K562 (cell line): ENCODE data around the gene FSCN2. TPM values are rescaled to one million over a fixed set of nuclear protein-coding genes. Genes with fewer than 3 reads are reported as not detected.

ENCODE experiments used
- BCOR ChIP-seq: fragments of 450-650 bp; IDR thresholded peaks from 2 replicates; pipeline ENCODE4 v1.6.1; 2016
- CGGBP1 ChIP-seq: fragments of 250-450 bp; sonication (Bioruptor Pico); IDR thresholded peaks from 2 replicates; pipeline ENCODE4 v1.9.0; 2021; ENCODE audit warnings: mild to moderate bottlenecking
- EHMT2 ChIP-seq: fragments of 450-650 bp; IDR thresholded peaks from 2 replicates; pipeline ENCODE4 v1.6.1; 2018; ENCODE audit warnings: antibody characterized with exemption
- ESRRA ChIP-seq: fragments of 450-650 bp; IDR thresholded peaks from 2 replicates; pipeline ENCODE4 v1.6.1; 2014; ENCODE audit warnings: low read depth, mild to moderate bottlenecking, moderate library complexity, borderline replicate concordance
- FOSL1 ChIP-seq: fragments of 200-800 bp; sonication (Bioruptor generic); conservative IDR thresholded peaks from 2 replicates; pipeline ENCODE4 v1.6.1; 2016; ENCODE audit warnings: missing genetic modification characterization, missing compliant biosample characterization
- FOXO4 ChIP-seq: fragments of 450-650 bp; formaldehyde crosslinking; IDR thresholded peaks from 2 replicates; pipeline ENCODE4 v1.4.0; 2020; ENCODE audit warnings: mild to moderate bottlenecking, moderate library complexity
- GABPB1 ChIP-seq: sonication (generic); formaldehyde crosslinking; IDR thresholded peaks from 2 replicates; pipeline ENCODE4 v1.8.0; 2022; ENCODE audit warnings: mild to moderate bottlenecking, missing genetic modification reagents
- GATAD2A ChIP-seq: fragments of 450-650 bp; IDR thresholded peaks from 2 replicates; pipeline ENCODE4 v1.6.1; 2017
- HIVEP1 ChIP-seq: fragments of 250-450 bp; sonication (Bioruptor Pico); IDR thresholded peaks from 2 replicates; pipeline ENCODE4 v1.4.0; 2020; ENCODE audit warnings: mild to moderate bottlenecking
- KAT7 ChIP-seq: sonication (generic); formaldehyde crosslinking; IDR thresholded peaks from 2 replicates; pipeline ENCODE4 v1.8.0; 2022; ENCODE audit warnings: missing genetic modification reagents, mild to moderate bottlenecking, borderline replicate concordance
- KLF1 ChIP-seq: fragments of 450-650 bp; IDR thresholded peaks from 2 replicates; pipeline ENCODE4 v1.6.1; 2016; ENCODE audit warnings: missing genetic modification characterization, missing compliant biosample characterization
- MAFG ChIP-seq: fragments of 450-650 bp; conservative IDR thresholded peaks from 2 replicates; pipeline ENCODE4 v1.6.1; 2016; ENCODE audit warnings: missing genetic modification characterization, missing compliant biosample characterization
- MEIS2 ChIP-seq: fragments of 450-650 bp; IDR thresholded peaks from 2 replicates; pipeline ENCODE4 v1.6.1; 2014; ENCODE audit warnings: mild to moderate bottlenecking; ENCODE audit not compliant: partially characterized antibody
- MXD1 ChIP-seq: fragments of 250-450 bp; sonication (Bioruptor Pico); IDR thresholded peaks from 2 replicates; pipeline ENCODE4 v1.8.0; 2021; ENCODE audit warnings: borderline replicate concordance, mild to moderate bottlenecking, moderate library complexity; ENCODE audit not compliant: poor library complexity, severe bottlenecking
- PRPF4 ChIP-seq: fragments of 200-400 bp; formaldehyde crosslinking; IDR thresholded peaks from one replicate; pipeline ENCODE4 v1.6.1; 2017; ENCODE audit warnings: low read length, low read depth, mild to moderate bottlenecking; ENCODE audit not compliant: insufficient read depth, poor library complexity, severe bottlenecking
- PYGO2 ChIP-seq: fragments of 450-650 bp; IDR thresholded peaks from 2 replicates; pipeline ENCODE4 v1.6.1; 2016; ENCODE audit warnings: mild to moderate bottlenecking, missing genetic modification characterization, moderate library complexity, missing compliant biosample characterization
- RAD21 ChIP-seq, 2 experiments: fragments of 250-450 bp in 1 of 2; fragments of 450-650 bp in 1 of 2; sonication (Bioruptor Pico) in 1 of 2; formaldehyde crosslinking in 1 of 2; IDR thresholded peaks in 1 of 2; conservative IDR thresholded peaks in 1 of 2; 2 replicates each; pipeline versions ENCODE4 v1.4.0 to v1.8.0; 2020 to 2022; ENCODE audit warnings: mild to moderate bottlenecking in 2 of 2, moderate library complexity in 1 of 2
- SIRT6 ChIP-seq: IDR thresholded peaks from one replicate; pipeline ENCODE4 v1.6.1; 2012; ENCODE audit warnings: low read depth, mild to moderate bottlenecking, control low read depth, inconsistent platforms, low read length, moderate library complexity
- SMAD1 ChIP-seq: fragments of 150-350 bp; IDR thresholded peaks from 2 replicates; pipeline ENCODE4 v1.6.1; 2014; ENCODE audit warnings: low read length, low read depth; ENCODE audit not compliant: partially characterized antibody
- TAF9B ChIP-seq: fragments of 450-650 bp; IDR thresholded peaks from 2 replicates; pipeline ENCODE4 v1.6.1; 2018; ENCODE audit warnings: mild to moderate bottlenecking; ENCODE audit not compliant: partially characterized antibody
- ZHX1 ChIP-seq: fragments of 150-350 bp; conservative IDR thresholded peaks from 2 replicates; pipeline ENCODE4 v1.6.1; 2014; ENCODE audit warnings: low read length
- ZKSCAN3 ChIP-seq: fragments of 250-450 bp; sonication (Bioruptor Pico); IDR thresholded peaks from 2 replicates; pipeline ENCODE4 v1.4.0; 2020
- ZNF134 ChIP-seq: fragments of 250-450 bp; sonication (Bioruptor Pico); conservative IDR thresholded peaks from 2 replicates; pipeline ENCODE4 v1.4.0; 2020
- ZNF274 ChIP-seq: IDR thresholded peaks from 2 replicates; pipeline ENCODE4 v1.6.1; 2011; ENCODE audit warnings: low read depth, mild to moderate bottlenecking, low read length, moderate library complexity, borderline replicate concordance
- polyA plus RNA-seq, 8 experiments: library from polyadenylated mRNA; depleted of rRNA in 4 of 8; stranded (reverse) in 5 of 8; unstranded in 3 of 8; fragments of >200 nt; fragmentation: Nextera tagmentation in 2 of 8; fragmentation: Illumina TruSeq in 1 of 8; extraction: Ambion mirVana in 2 of 8; extraction: Trizol in 1 of 8; gene quantifications; 2 replicates each; pipeline versions ENCODE4 v1.2.1 to v1.2.3, GENCODE V29; 2011 to 2014; ENCODE audit warnings: inconsistent platforms in 1 of 8, missing spikeins in 1 of 8
- total RNA-seq, 7 experiments: library from RNA; depleted of rRNA in 6 of 7; stranded (reverse); fragments of >200 nt in 6 of 7; fragmentation: Illumina TruSeq in 2 of 7; extraction: Trizol in 2 of 7; gene quantifications; 2 replicates each; pipeline versions ENCODE4 v1.2.1 to v1.2.3, GENCODE V29; 2011 to 2021; ENCODE audit warnings: low replicate concordance in 1 of 7

The FSCN2 gene
- total and polyA plus RNA-seq, 9 of the 15 experiments (the other 6 are each of a cell fraction or from before 2014, with no cell fraction given) = 0.08 TPM; not detected in 8

- TF ChIP-seq PYGO2 (tag) = no peak
- no peak for TF ChIP-seq BCOR
- peak; percentile 44 for TF ChIP-seq GATAD2A
- no peak for TF ChIP-seq KLF1 (tag)
- no peak for TF ChIP-seq FOXO4 (CRISPR knock-in tag)
- TF ChIP-seq ZNF134 (CRISPR knock-in tag) = no peak
- TF ChIP-seq ZHX1 = no peak
- 0 out of 2 replicates have a peak, but pooled peaks have one; percentile 74 for TF ChIP-seq KAT7 (CRISPR knock-in tag)
- no peak for TF ChIP-seq ZKSCAN3 (CRISPR knock-in tag)
- no peak for TF ChIP-seq SIRT6
- peak; percentile 59 for TF ChIP-seq GABPB1
- TF ChIP-seq CGGBP1 (CRISPR knock-in tag) = peak; percentile 85; the same call in 1 of the 2 replicates
- no peak for TF ChIP-seq MAFG (tag)
- TF ChIP-seq TAF9B = no peak
- TF ChIP-seq FOSL1 (tag) = no peak
- no peak for TF ChIP-seq ESRRA
- TF ChIP-seq HIVEP1 (CRISPR knock-in tag) = no peak
- TF ChIP-seq ZNF274 = no peak
- TF ChIP-seq SMAD1 = peak; percentile 96
- no peak for TF ChIP-seq MEIS2
- no peak for TF ChIP-seq EHMT2
- no peak for TF ChIP-seq RAD21 (CRISPR knock-in tag; conservative IDR thresholded peaks at IDR 0.05 in 1 of 2, IDR thresholded peaks at IDR 0.05 in 1 of 2)
- TF ChIP-seq MXD1 (CRISPR knock-in tag) = no peak
- TF ChIP-seq PRPF4 = peak; percentile 59
Observed at GRCh38 chr17:81512562-81513371, 15.4 kb upstream of the FSCN2 start, which contains the start of gene ACTG1 (continued).
